Colon (tissue), 2 donors: Measurements from ENCODE around the gene ALKBH4.
"Not testable (repeated sequence)": the region's sequence is repeated elsewhere in the genome, so short reads cannot be mapped to it uniquely, and the experiment has no call there.

Source experiments
- FAIRE-seq: peaks from 2 replicates; lab custom pipeline; 2012; peaks lifted over from hg19 to GRCh38; lab: Jason Lieb, UNC
- donor health status: control.
- donor health status: control.

The ALKBH4 gene

DNA sequence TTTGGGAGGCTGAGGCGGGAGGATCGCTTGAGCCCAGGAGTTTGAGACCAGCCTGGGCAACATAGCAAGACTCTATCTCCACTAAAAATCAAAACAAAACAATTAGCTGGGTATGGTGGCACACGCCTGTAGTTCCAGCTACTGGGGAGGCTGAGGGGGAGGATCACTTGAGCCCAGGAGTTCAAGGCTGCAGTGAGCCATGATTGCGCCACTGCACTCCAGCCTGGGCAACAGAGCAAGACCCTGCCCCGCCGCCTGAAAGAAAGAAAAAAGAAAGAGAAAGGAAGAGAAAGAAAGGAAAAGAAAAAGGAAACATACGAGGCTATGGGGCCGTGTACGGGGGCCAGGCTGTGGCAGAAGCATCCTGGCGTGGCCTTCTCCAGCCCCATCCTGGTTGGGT lies 9.7 kb downstream of the ALKBH4 start:
- FAIRE-seq, result not testable (repeated sequence)

GRCh38 chr7:102454468-102454867 lies 10.2 kb downstream of the ALKBH4 start:
- FAIRE-seq, result no peak

DNA sequence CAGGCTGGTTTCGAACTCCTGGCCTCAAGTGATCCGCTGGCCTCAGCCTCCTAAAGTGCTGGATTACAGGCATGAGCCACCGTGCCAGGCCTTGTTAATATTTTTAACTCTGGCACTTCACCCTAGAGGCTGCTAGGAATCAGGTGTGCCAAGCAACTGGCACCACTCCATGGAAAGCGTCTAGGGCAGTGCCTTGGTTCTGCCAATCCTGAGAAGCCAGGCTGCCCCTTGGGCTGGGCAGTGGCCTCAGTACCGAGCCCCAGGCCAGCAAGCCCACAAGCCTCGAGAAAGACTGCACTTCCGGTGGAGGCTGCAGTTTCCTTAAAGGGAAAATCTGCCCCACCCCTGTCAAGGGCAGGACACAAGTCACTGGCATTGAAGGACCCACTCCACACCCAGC lies 11.3 kb downstream of the ALKBH4 start:
- FAIRE-seq, result no peak

GRCh38 chr7:102452451-102452850 lies 12.2 kb downstream of the ALKBH4 start:
- no peak for FAIRE-seq

GRCh38 chr7:102451371-102452054 lies 13.2 kb downstream of the ALKBH4 start:
- no peak for FAIRE-seq

DNA sequence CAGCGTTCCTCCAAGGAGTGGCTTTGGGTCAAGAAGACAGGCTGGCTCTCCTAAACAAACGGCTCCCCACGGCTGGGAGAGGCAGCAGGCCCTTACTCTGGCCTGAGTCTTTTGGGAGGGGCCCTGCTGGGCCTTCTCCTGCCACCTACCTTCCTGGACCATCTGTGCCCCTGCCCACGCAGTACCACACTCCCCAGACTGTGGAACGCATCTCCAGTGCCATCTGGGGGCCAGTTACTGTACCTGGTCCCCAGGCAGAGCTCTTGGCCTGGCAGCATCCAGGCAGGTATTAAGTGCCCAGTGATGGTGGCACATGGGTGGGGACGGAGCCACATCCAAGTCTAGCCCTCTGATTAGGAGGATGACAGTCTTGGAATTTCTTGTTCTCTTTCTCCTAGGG lies 14.4 kb downstream of the ALKBH4 start:
- no peak for FAIRE-seq

DNA sequence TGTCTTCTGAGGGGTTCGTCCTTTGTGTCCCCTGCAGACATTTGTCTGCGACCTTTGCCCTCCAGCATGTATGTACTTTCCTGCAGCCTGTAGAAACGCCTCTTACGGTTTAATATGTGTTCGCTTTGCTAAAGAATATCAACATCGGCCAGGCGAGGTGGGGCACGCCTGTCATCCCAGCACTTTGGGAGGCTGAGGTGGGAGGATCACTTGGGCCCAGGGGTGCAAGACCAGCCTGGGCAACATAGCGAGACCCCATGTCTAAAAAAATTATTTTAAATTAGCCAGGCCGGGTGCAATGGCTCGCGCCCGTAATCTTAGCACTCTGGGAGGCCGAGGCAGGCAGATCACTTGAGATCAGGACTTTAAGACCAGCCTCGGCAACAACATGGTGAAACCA lies 15.5 kb downstream of the ALKBH4 start:
- FAIRE-seq, result no peak

DNA sequence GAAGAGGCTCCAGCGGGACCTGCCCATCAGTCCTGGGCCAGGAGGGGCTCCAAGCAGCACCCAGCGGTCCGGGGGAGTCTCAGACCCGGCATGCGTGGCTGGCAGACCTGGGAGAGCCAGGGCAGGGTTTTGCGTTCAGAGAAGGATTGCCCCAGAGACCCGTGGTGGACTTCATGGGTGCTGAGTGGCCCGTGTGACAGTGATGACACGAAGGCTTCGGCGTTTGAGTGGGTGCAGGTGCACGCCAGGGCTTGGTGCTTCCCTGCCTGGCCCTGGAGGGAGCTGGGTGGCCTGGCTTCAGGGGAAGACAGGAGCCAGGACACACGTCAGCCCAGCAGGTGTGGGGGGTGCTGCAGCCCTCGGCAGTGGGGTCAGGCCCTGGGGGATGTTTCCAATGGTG lies 17.4 kb downstream of the ALKBH4 start:
- FAIRE-seq, result no peak

DNA sequence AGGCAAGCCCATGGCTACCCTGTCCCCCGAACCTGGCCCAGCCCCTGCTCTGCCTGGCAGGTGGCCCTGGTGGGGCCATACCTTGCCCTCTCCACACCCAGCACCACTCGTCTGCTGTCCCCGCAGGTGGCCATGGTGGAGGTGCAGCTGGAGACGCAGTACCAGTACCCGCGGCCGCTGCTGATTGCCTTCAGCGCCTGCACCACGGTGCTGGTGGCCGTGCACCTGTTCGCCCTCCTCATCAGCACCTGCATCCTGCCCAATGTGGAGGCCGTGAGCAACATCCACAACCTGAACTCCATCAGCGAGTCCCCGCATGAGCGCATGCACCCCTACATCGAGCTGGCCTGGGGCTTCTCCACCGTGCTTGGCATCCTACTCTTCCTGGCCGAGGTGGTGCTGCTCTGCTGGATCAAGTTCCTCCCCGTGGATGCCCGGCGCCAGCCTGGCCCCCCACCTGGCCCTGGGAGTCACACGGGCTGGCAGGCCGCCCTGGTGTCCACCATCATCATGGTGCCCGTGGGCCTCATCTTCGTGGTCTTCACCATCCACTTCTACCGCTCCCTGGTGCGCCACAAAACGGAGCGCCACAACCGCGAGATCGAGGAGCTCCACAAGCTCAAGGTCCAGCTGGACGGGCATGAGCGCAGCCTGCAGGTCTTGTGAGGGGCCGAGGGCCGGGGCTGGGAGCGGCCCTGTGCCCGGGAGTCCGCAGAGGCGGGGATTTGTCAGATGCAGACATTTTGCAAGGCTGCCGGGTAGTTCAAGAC lies 18.1 kb downstream of the ALKBH4 start:
- FAIRE-seq, result no peak

- FAIRE-seq, result no peak
Observed at GRCh38 chr7:102445674-102446071, 19.0 kb downstream of the ALKBH4 start.

DNA sequence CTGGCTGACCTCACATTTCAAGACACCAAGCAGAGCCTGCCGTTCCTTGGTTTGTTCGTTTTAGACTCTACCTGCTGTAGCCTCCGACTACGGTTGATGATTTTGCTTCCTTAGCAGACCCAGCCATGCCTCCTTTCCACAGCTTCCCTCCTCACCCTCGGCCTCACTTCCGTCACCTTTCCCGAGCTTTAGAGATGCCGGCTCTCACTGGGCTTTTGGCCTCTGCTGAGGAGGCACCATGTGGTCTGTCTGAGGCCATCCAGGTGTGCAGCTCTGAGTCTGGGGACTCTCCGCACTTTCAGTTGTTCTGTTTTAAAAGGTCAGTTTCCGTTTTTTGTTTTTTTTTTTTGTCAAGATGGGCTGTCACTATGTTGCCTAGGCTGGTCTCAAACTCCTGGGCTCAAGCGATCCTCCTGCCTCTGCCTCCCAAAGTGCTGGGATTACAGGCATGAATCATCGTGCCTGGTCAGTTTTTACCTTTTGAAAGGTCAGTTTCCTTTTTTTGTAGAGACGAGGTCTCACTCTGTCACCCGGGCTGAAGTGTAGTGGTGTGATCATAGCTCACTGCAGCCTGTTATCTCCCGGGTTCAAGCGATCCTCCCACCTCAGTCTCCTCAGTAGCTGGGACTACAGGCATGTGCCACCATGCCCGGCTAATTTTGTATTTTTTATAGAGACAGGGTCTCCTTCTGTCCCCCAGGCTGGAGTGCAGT lies 19.5 kb downstream of the ALKBH4 start:
- FAIRE-seq, result no peak

DNA sequence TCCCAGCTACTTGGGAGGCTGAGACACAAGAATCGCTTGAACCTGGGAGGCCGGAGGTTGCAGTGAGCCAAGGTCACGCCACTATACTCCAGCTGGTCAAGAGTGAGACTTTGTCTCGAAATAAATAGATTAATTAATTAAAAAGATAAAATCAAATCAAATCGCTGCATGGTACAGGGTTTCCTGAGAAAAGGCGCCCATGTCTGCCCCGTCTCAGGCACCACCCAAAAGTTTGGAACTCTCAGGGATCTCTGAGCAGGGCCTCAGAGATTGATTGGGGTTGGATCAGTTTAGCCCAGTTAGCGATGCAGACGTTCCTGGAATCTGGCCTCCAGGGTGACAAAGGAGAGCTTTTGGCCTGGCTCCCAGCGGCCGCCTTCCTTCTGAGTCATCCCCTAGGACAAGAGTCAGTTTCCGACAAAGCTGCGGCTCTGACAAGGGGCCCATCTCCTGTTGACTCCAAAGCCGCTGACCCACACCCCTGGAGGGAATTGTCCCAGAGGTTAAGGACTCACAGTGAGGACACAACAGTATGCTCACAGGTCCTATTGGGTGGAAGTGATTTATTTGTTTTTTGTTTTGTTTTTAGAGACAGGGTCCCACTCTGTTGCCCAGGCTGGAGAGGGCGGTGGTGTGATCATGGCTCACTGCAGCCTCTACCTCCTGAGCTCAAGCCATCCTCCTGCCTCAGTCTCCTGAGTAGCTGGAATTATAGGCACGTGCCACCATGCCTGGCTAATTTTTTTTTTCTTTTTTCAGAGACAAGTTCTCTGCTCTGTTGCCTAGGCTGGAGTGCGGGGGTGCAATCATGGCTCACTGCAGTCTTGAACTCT lies 24.5 kb downstream of the ALKBH4 start:
- FAIRE-seq, result no peak

DNA sequence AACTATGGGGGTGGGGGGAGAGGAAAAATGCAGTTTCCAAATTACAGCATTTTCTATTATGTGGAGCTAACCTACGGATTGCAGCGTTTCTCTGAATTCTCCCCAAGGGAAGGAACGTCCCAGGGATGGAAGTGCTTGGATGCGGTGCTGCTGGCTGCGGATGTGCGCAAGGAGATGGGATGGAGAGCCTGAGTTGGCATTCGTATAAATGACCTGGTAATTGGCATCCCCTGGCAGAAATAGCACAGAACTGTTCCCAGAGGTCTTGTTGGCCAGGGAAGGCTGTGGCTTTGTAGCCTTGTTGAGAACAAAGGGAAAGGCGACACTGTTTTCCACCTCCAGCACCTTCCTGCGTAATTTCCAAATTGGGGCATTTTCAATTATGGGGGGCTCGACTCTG lies 28.5 kb downstream of the ALKBH4 start:
- no peak for FAIRE-seq

DNA sequence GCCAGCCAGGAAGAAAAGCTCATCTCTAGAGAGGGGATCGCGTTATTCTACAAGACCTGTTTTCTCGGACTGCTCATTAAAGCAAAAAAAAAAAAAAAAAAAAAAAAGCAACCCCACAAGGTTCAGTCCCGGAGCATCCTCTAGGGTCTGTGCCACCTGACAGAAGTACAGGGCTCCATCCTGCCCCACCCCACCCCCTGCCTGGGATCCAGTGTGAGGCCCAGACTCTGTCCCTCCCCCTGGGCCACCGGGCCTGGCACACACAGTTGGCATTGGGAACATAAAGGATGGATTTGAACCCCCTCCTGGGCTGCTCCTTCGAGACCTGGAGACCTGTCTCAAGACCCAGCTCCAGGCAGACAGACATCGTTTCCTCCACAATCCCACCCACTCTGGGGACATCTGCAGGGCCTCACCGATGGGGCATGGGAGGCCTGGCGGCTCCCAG lies 30.6 kb downstream of the ALKBH4 start:
- FAIRE-seq, result no peak

GRCh38 chr7:102433219-102434038 lies 31.2 kb downstream of the ALKBH4 start, which contains the start of gene ORAI2:
ORAI2 (plus strand) TSS chr7:102433575; CDS start chr7:102438957, 5,382 bp downstream.
- FAIRE-seq, result no peak

GRCh38 chr7:102432442-102433218 lies 32.0 kb downstream of the ALKBH4 start:
- FAIRE-seq, result no peak

DNA sequence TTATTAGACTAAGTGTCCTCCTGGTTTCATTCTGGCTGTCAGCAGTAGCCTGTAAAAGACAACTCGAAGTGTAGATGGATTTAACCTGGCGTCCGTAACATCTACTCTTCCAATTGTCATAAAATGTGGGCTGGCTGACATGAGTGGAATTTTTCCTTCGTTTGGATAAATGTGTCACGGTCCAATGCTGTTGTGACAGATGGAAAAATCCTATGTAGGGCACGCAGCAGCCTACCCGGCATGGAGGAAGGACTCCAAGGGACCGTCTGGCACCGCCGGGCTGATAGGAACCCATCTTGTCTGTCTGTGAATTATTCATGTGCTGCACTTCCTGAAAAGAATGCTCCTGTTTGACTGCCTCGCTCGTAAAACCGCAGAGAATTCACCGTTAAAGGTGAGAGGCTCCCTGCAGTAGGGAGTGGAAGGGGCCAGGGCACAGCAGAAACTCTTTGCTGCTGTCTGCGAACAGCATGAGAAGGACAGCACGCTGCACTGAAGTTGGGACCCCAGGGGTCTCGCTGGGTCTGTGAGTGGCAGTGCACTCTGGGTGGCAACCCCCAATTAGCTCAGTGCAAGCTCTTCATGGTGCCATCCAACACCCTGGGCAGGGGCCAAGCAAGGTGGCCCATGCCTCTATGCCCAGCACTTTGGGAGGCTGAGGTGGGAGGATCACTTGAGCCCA lies 32.9 kb downstream of the ALKBH4 start:
- no peak for FAIRE-seq

DNA sequence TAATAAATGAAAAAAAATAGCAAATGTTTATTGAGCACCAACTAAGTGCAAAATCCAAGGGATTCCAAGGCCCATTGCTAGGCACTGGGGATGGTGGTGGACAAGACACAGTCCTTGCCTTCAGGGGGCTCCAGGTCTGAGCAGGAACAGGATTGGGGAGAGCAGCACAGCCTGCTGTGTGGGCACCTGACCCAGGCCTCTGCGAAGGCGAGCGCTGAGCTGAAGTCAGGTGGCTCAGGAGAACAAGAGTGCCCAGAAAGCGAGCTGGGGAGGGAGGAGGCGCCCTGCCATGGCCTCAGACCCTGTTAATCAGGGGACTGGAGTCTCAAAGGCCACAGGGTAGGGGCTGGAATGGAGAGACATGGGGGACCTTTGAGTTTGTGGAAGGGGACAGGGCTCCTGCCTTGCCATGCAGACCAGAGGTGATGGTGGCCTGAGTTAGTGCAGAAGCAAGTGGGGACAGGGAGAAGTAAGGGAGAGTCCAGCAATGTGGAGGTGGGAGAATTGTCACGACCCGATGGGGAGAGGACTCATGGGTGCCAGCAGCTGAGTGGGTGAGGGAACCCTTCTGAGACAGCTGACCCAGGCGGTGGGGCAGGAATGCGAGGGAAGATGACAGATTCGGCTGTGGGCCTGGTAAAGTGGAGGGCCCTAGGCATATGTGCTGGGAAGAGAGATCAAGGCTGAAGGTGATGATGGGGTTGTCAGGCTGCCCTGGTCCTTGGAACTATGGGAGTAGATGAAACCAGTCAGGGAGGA lies 35.3 kb downstream of the ALKBH4 start:
- FAIRE-seq, result no peak

GRCh38 chr7:102427019-102427405 lies 37.7 kb downstream of the ALKBH4 start:
- FAIRE-seq, result no peak
